Spinal cord (tissue), 10 donors: ENCODE measurements around the gene CDYL. TPM values are rescaled to one million over a fixed set of nuclear protein-coding genes. Genes with fewer than 3 reads are reported as not detected.
"Not testable (repeated sequence)": the region's sequence is repeated elsewhere in the genome, so short reads cannot be mapped to it uniquely, and the experiment has no call there.

ENCODE experiments used
- DNase-seq, 6 donors: peaks; one replicate each; pipeline versions ENCODE4 v3.0.0 to v3.0.0-alpha.2; 2013 to 2015; ENCODE audit warnings: low spot score in 6 of 6, low read depth in 4 of 6
- H3K27ac ChIP-seq: one replicate; pipeline ENCODE4 v1.5.1; 2013; ENCODE audit warnings: low read depth, low read length, control low read depth
- H3K27me3 ChIP-seq: one replicate; pipeline ENCODE4 v1.6.1; 2013; ENCODE audit warnings: low read length; ENCODE audit not compliant: control insufficient read depth, insufficient read depth
- H3K36me3 ChIP-seq: one replicate; pipeline ENCODE4 v1.6.1; 2013; ENCODE audit warnings: low read length; ENCODE audit not compliant: control insufficient read depth, insufficient read depth
- H3K4me1 ChIP-seq: one replicate; pipeline ENCODE4 v1.6.1; 2013; ENCODE audit warnings: low read length; ENCODE audit not compliant: control insufficient read depth, insufficient read depth
- H3K4me3 ChIP-seq: one replicate; pipeline ENCODE4 v1.5.1; 2013; ENCODE audit warnings: low read depth, low read length, control low read depth
- H3K9me3 ChIP-seq: one replicate; pipeline ENCODE4 v1.6.1; 2013; ENCODE audit warnings: low read length; ENCODE audit not compliant: control insufficient read depth, insufficient read depth
- WGBS: methylation state at CpG from one replicate; pipeline ENCODE4 v1.1.5; 2013; ENCODE audit warnings: missing lambda C conversion rate; ENCODE audit not compliant: insufficient coverage; 5-methylcytosine and 5-hydroxymethylcytosine counted together
- polyA plus RNA-seq, 2 donors: library from polyadenylated mRNA; unstranded; fragments of 120-200 nt; gene quantifications; one replicate each; pipeline ENCODE4 v1.2.1, GENCODE V29; 2013; ENCODE audit not compliant: insufficient read length in 2 of 2
- total RNA-seq, 2 donors: library from RNA; depleted of rRNA in 1 of 2; stranded (reverse); fragments of 120-200 nt in 1 of 2; fragments of >200 nt in 1 of 2; gene quantifications; one replicate each; pipeline versions ENCODE4 v1.2.3 to v1.2.4, GENCODE V29; 2013 to 2014
- donor health status: healthy.

CDYL gene
- total and polyA plus RNA-seq, 4 donors: 15.4 to 51.7 (median 28.9) TPM

GRCh38 chr6:4983322-4983721, 207.1 kb downstream of the CDYL start:
- 95% methylated on average over 4 of the region's 6 CpGs for WGBS

DNA sequence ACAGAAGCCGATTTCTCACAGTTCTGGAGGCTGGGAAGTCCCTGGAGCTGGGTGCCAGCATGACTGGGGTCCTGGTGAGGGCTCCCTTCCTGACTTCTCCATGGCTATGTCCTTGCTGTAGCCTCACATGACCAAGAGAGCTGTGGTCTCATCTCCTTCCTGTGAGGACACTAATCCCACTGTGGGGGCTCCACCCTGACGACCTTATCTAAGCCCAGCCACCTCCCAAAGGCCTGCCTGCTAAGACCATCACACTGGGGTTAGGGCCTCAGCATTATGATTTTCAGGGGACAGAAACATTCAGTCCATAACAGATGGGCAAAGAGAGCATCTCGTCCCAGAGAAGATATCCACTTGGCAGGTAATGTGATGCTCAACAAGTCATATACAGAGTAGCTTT, 210.8 kb downstream of the CDYL start:
- Histone ChIP-seq H3K4me1 (no peaks in the 10 kb centered on the region), H3K36me3 (no peaks in the 10 kb centered on the region), H3K27me3 (no peaks in the 10 kb centered on the region), H3K4me3 (no peak overlapping the region), H3K9me3 (no peaks in the 10 kb centered on the region), H3K27ac (no peak overlapping the region)
- DNase-seq: no peak
- 81% methylated on average over 2 of the region's 3 CpGs for WGBS

More at GRCh38 chr6:4983322-4983721, 207.1 kb downstream of the CDYL start:
- no peak overlapping the region for H3K4me3 ChIP-seq
- no peak overlapping the region for H3K27ac ChIP-seq
- H3K36me3 ChIP-seq: no peaks in the 10 kb centered on the region
- no peaks in the 10 kb centered on the region for H3K4me1 ChIP-seq
- H3K9me3 ChIP-seq: no peaks in the 10 kb centered on the region
- no peak for DNase-seq
- H3K27me3 ChIP-seq: no peaks in the 10 kb centered on the region

DNA sequence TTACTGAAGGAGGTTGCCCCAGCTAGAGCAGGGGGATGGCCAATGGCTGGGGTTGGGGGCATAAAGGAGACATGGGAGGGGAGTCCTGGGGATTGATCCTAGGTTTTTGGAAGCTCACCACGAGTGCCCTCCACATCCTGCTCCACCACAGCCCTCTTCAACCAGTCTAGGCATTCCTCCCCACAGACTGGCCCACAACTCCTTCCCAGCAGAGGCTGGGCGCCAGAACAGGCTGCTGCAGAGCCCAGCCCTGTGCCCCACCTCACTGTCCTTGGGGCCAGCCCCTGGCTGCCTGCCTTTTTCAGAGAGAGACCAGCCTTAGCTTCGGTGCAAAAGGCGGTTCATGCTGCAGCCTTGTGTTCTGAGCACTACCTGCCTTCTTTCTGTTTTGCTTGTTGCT, 211.2 kb downstream of the CDYL start:
- H3K4me1 ChIP-seq: no peaks in the 10 kb centered on the region
- H3K27me3 ChIP-seq: no peaks in the 10 kb centered on the region
- H3K27ac ChIP-seq: no peak overlapping the region
- H3K4me3 ChIP-seq: no peak overlapping the region
- 91% methylated on average over 4 of the region's 4 CpGs for WGBS
- H3K9me3 ChIP-seq: no peaks in the 10 kb centered on the region
- DNase-seq: no peak
- no peaks in the 10 kb centered on the region for H3K36me3 ChIP-seq

DNA sequence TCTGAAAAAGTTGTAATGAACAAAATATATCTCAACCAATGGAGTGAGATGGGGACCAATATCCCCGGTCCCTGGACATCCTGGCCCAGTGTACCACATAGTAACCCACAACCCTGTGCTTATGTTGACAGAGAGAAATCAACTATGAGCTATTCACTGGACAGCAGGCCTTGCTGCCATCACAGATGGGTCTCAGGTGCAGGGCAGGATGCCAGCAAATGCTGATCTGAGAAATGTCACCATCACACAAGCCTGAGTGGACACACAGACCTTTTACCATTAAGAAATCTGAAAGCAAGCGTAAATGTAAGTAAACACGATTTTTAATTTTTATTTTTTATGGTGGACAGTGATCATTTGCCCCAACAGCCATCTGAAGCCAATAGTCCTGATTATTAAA, 218.5 kb downstream of the CDYL start:
- H3K9me3 ChIP-seq: no peaks in the 10 kb centered on the region
- peaks cover 2% of the 10 kb centered on the region for H3K36me3 ChIP-seq
- H3K4me3 ChIP-seq: no peak overlapping the region
- H3K4me1 ChIP-seq: no peaks in the 10 kb centered on the region
- DNase-seq: no peak
- H3K27ac ChIP-seq: no peak overlapping the region
- no peaks in the 10 kb centered on the region for H3K27me3 ChIP-seq
- WGBS: 100% methylated on average over 1 of the region's 3 CpGs

GRCh38 chr6:4997862-4998261, 221.7 kb downstream of the CDYL start:
- H3K27me3 ChIP-seq: no peaks in the 10 kb centered on the region
- no peak overlapping the region for H3K27ac ChIP-seq
- H3K4me3 ChIP-seq: no peak overlapping the region
- H3K4me1 ChIP-seq: no peaks in the 10 kb centered on the region
- DNase-seq: no peak
- no peaks in the 10 kb centered on the region for H3K9me3 ChIP-seq
- 100% methylated on average over 2 of the region's 6 CpGs for WGBS
- peaks cover 2% of the 10 kb centered on the region for H3K36me3 ChIP-seq

GRCh38 chr6:4999586-4999985, 223.4 kb downstream of the CDYL start:
- WGBS: no CpG with 5 or more reads among the region's 2 CpGs
- Histone ChIP-seq H3K4me3 (no peak overlapping the region), H3K27ac (no peak overlapping the region), H3K36me3 (peaks cover 2% of the 10 kb centered on the region), H3K9me3 (no peaks in the 10 kb centered on the region), H3K27me3 (no peaks in the 10 kb centered on the region), H3K4me1 (peaks cover 10% of the 10 kb centered on the region)
- DNase-seq: no peak

DNA sequence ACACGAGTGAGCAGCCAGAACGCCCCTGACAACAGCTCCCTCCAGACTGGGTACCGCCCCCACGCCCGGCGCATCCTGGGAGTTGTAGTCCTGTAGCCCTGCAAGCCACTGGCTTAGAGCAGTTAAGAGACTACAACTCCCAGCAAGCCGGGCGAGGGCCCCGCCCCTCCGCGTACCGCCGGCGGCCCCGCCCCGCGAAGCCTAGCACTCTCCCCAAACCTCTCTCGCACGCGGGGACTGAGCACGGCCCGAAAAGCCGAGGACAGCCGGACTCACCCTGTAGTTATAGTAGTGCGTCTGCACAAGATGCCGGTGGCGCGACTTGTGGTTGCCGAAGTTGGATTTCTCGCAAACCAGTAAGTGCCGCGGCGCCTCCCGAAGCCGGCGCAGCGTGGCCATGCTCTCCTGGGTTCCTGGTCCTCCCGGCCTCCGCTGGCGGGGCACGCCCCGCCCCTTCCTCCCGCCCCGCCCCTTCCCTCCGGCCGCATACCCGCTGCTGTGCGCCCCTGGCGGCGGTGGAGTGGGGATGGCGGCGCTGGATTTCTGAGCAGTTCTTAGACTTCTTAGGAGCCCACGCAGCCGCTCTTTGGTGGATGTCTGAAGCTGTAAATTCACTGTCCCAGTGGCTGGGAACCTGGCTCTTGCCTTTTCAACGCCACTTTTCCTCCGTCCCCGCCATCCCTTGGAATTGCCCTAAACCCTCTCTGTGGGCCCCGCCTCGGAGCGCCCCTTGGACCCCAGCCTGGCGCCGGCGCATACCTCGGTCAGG, 227.6 kb downstream of the CDYL start, which contains the start of gene RPP40:
Gene RPP40 (minus strand): TSS at position 434 of the 769 bp plus-strand sequence. CDS start 35 bp downstream, at position 399.
- no peaks in the 10 kb centered on the region for H3K36me3 ChIP-seq
- peaks cover 12% of the 10 kb centered on the region for H3K4me1 ChIP-seq
- H3K27ac ChIP-seq: peak within 1 kb of the TSS; percentile 94
- DNase-seq: peak; percentile 90 to 99 (median 95)
- H3K9me3 ChIP-seq: no peaks in the 10 kb centered on the region
- WGBS: under 1% methylated on average over 48 of the region's 64 CpGs
- peak within 1 kb of the TSS; percentile 79 for H3K4me3 ChIP-seq
- H3K27me3 ChIP-seq: no peaks in the 10 kb centered on the region

- peak overlapping the region; percentile 79 for H3K4me3 ChIP-seq
- WGBS: 46% methylated on average over 5 of the region's 12 CpGs
- peak in 2 of 6 donors; percentile 2 to 13 for DNase-seq
Measured at GRCh38 chr6:5004373-5005037, 228.3 kb downstream of the CDYL start.

GRCh38 chr6:5005038-5005433, 228.8 kb downstream of the CDYL start:
- not testable (repeated sequence) for H3K9me3 ChIP-seq, H3K4me3 ChIP-seq, DNase-seq, H3K36me3 ChIP-seq, H3K27me3 ChIP-seq, H3K27ac ChIP-seq
- 100% methylated on average over 3 of the region's 5 CpGs for WGBS
- H3K4me1 ChIP-seq: peaks cover 12% of the 10 kb centered on the region

More at GRCh38 chr6:5004373-5005037, 228.3 kb downstream of the CDYL start:
- no peaks in the 10 kb centered on the region for H3K27me3 ChIP-seq
- no peaks in the 10 kb centered on the region for H3K36me3 ChIP-seq
- H3K27ac ChIP-seq: peak overlapping the region; percentile 94
- no peaks in the 10 kb centered on the region for H3K9me3 ChIP-seq
- peaks cover 12% of the 10 kb centered on the region for H3K4me1 ChIP-seq
